T-helper 17 cell (primary cell): ENCODE results near the gene CARS1. TPM values are rescaled to one million over a fixed set of nuclear protein-coding genes. Genes with fewer than 3 reads are reported as not detected.

Experiments
- ATAC-seq: fragments of 150-1000 bp; cut with Tn5 transposase; 2 replicates; pipeline ENCODE4 v1.10.0; 2021; ENCODE audit warnings: mild to moderate bottlenecking, moderate library complexity
- DNase-seq, 3 donors: peaks; one replicate each; pipeline versions ENCODE4 v3.0.0 to v3.0.0-alpha.2; 2020 to 2021
- H3K9me3 ChIP-seq: one replicate; pipeline ENCODE4 v1.7.0; 2013; ENCODE audit warnings: low read length, mild to moderate bottlenecking; ENCODE audit not compliant: control insufficient read depth, poor library complexity, severe bottlenecking
- H3K27ac Mint-ChIP-seq: one replicate; pipeline ENCODE4 v1.8.0; 2022; ENCODE audit warnings: mild to moderate bottlenecking, moderate library complexity, mixed read lengths
- H3K27me3 Mint-ChIP-seq: one replicate; pipeline ENCODE4 v1.8.0; 2022; ENCODE audit warnings: mixed read lengths
- H3K36me3 Mint-ChIP-seq: one replicate; pipeline ENCODE4 v1.8.0; 2022; ENCODE audit warnings: low read depth, mixed read lengths
- H3K4me1 Mint-ChIP-seq: one replicate; pipeline ENCODE4 v1.8.0; 2022; ENCODE audit warnings: mild to moderate bottlenecking, mixed read lengths
- H3K4me3 Mint-ChIP-seq: one replicate; pipeline ENCODE4 v1.8.0; 2022; ENCODE audit warnings: mild to moderate bottlenecking, moderate library complexity, mixed read lengths
- total RNA-seq, 4 donors: library from RNA in 2 of 4; stranded (reverse) in 2 of 4; gene quantifications; one replicate each; pipeline ENCODE4 v1.2.3 and lab custom pipeline; 2022 to 2026

CARS1 gene
- total RNA-seq, 2 donors from 2014 or later: 41.4 to 52.0 TPM

GRCh38 chr11:3046641-3047040, 10.6 kb downstream of the CARS1 start:
- no peak for DNase-seq
- Mint-ChIP-seq H3K27me3 (no peaks in the 10 kb centered on the region), H3K36me3 (no peaks in the 10 kb centered on the region), H3K4me1 (peaks cover 31% of the 10 kb centered on the region), H3K27ac (no peak overlapping the region), H3K4me3 (no peak overlapping the region)
- no peaks in the 10 kb centered on the region for H3K9me3 ChIP-seq
- ATAC-seq: no peak

GRCh38 chr11:3046190-3046589, 11.0 kb downstream of the CARS1 start:
- no peak for DNase-seq
- no peak for ATAC-seq
- no peaks in the 10 kb centered on the region for H3K36me3 Mint-ChIP-seq
- H3K4me1 Mint-ChIP-seq: peaks cover 29% of the 10 kb centered on the region
- no peak overlapping the region for H3K27ac Mint-ChIP-seq
- H3K4me3 Mint-ChIP-seq: no peak overlapping the region
- H3K9me3 ChIP-seq: no peaks in the 10 kb centered on the region
- no peaks in the 10 kb centered on the region for H3K27me3 Mint-ChIP-seq

- ATAC-seq: no peak
- no peak overlapping the region for H3K4me3 Mint-ChIP-seq
- H3K27ac Mint-ChIP-seq: peak overlapping the region; percentile 27
- peaks cover 17% of the 10 kb centered on the region for H3K4me1 Mint-ChIP-seq
- H3K27me3 Mint-ChIP-seq: no peaks in the 10 kb centered on the region
- no peaks in the 10 kb centered on the region for H3K36me3 Mint-ChIP-seq
- no peak for DNase-seq
- no peaks in the 10 kb centered on the region for H3K9me3 ChIP-seq
Measured at GRCh38 chr11:3044915-3045314, 12.3 kb downstream of the CARS1 start.

GRCh38 chr11:3044004-3044403, 13.2 kb downstream of the CARS1 start:
- ATAC-seq (no peak), DNase-seq (no peak)
- H3K4me3 Mint-ChIP-seq: no peak overlapping the region
- H3K4me1 Mint-ChIP-seq: peaks cover 11% of the 10 kb centered on the region
- H3K27me3 Mint-ChIP-seq: no peaks in the 10 kb centered on the region
- peak overlapping the region; percentile 81 for H3K27ac Mint-ChIP-seq
- no peaks in the 10 kb centered on the region for H3K36me3 Mint-ChIP-seq
- H3K9me3 ChIP-seq: no peaks in the 10 kb centered on the region

GRCh38 chr11:3043315-3043871, 13.8 kb downstream of the CARS1 start:
- no peak for ATAC-seq

GRCh38 chr11:3042496-3043314, 14.5 kb downstream of the CARS1 start:
- Mint-ChIP-seq H3K27me3 (no peaks in the 10 kb centered on the region), H3K27ac (peak overlapping the region; percentile 81), H3K4me3 (no peak overlapping the region), H3K36me3 (no peaks in the 10 kb centered on the region), H3K4me1 (peaks cover 15% of the 10 kb centered on the region)
- H3K9me3 ChIP-seq: no peaks in the 10 kb centered on the region
- DNase-seq: no peak
- no peak for ATAC-seq

More at GRCh38 chr11:3043315-3043871, 13.8 kb downstream of the CARS1 start:
- H3K9me3 ChIP-seq: no peaks in the 10 kb centered on the region
- no peak for DNase-seq
- H3K4me3 Mint-ChIP-seq: no peak overlapping the region
- H3K4me1 Mint-ChIP-seq: peaks cover 11% of the 10 kb centered on the region
- peak overlapping the region; percentile 81 for H3K27ac Mint-ChIP-seq
- H3K27me3 Mint-ChIP-seq: no peaks in the 10 kb centered on the region
- no peaks in the 10 kb centered on the region for H3K36me3 Mint-ChIP-seq

- Mint-ChIP-seq H3K4me1 (peaks cover 23% of the 10 kb centered on the region), H3K27me3 (no peaks in the 10 kb centered on the region), H3K36me3 (no peaks in the 10 kb centered on the region), H3K4me3 (no peak overlapping the region), H3K27ac (peak overlapping the region; percentile 45)
- H3K9me3 ChIP-seq: no peaks in the 10 kb centered on the region
- no peak for ATAC-seq
- DNase-seq: no peak
Measured at GRCh38 chr11:3041699-3042441, 15.4 kb downstream of the CARS1 start.

- ATAC-seq (no peak), DNase-seq (no peak)
- Mint-ChIP-seq H3K36me3 (no peaks in the 10 kb centered on the region), H3K27me3 (no peaks in the 10 kb centered on the region), H3K4me1 (peaks cover 29% of the 10 kb centered on the region), H3K4me3 (no peak overlapping the region), H3K27ac (peak overlapping the region; percentile 45)
- no peaks in the 10 kb centered on the region for H3K9me3 ChIP-seq
Measured at GRCh38 chr11:3040881-3041280, 16.3 kb downstream of the CARS1 start.

GRCh38 chr11:3037945-3038271, 19.3 kb downstream of the CARS1 start:
- Mint-ChIP-seq H3K27ac (no peak overlapping the region), H3K27me3 (no peaks in the 10 kb centered on the region), H3K4me3 (no peak overlapping the region), H3K36me3 (peaks cover 6% of the 10 kb centered on the region), H3K4me1 (peaks cover 23% of the 10 kb centered on the region)
- no peak for ATAC-seq
- H3K9me3 ChIP-seq: no peaks in the 10 kb centered on the region
- DNase-seq: no peak

GRCh38 chr11:3037040-3037944, 19.9 kb downstream of the CARS1 start:
- no peaks in the 10 kb centered on the region for H3K9me3 ChIP-seq
- peaks cover 6% of the 10 kb centered on the region for H3K36me3 Mint-ChIP-seq
- ATAC-seq (peak; percentile 88), DNase-seq (peak in 2 of 3 donors; percentile 32 to 44)
- peak overlapping the region; percentile 56 for H3K27ac Mint-ChIP-seq
- H3K4me1 Mint-ChIP-seq: peaks cover 23% of the 10 kb centered on the region
- H3K4me3 Mint-ChIP-seq: peak overlapping the region; percentile 15
- no peaks in the 10 kb centered on the region for H3K27me3 Mint-ChIP-seq

- H3K36me3 Mint-ChIP-seq: peaks cover 6% of the 10 kb centered on the region
- no peak overlapping the region for H3K4me3 Mint-ChIP-seq
- peak overlapping the region; percentile 56 for H3K27ac Mint-ChIP-seq
- H3K4me1 Mint-ChIP-seq: peaks cover 23% of the 10 kb centered on the region
- no peaks in the 10 kb centered on the region for H3K27me3 Mint-ChIP-seq
- DNase-seq (no peak), ATAC-seq (no peak)
- no peaks in the 10 kb centered on the region for H3K9me3 ChIP-seq
Measured at GRCh38 chr11:3036419-3036818, 20.8 kb downstream of the CARS1 start.

GRCh38 chr11:3035333-3035732, 21.9 kb downstream of the CARS1 start:
- Mint-ChIP-seq H3K4me1 (peaks cover 30% of the 10 kb centered on the region), H3K27ac (peak overlapping the region; percentile 56), H3K36me3 (peaks cover 7% of the 10 kb centered on the region), H3K27me3 (no peaks in the 10 kb centered on the region), H3K4me3 (no peak overlapping the region)
- no peak for DNase-seq
- ATAC-seq: no peak
- H3K9me3 ChIP-seq: no peaks in the 10 kb centered on the region
